Heart right ventricle (tissue), 16 donors: Measurements from ENCODE around the gene CYS1. TPM values are rescaled to one million over a fixed set of nuclear protein-coding genes. Genes with fewer than 3 reads are reported as not detected.
A peak's percentile ranks its signal among the peaks of the same experiment; 100 is the strongest.

Experiments
- ATAC-seq, 8 donors: fragments of 200-7000 bp; cut with Tn5 transposase; one replicate each; pipeline ENCODE4 v1.9.1; 2020; ENCODE audit warnings: mild to moderate bottlenecking in 8 of 8, moderate library complexity in 8 of 8, moderate number of reproducible peaks in 1 of 8
- DNase-seq, 2 donors: peaks; one replicate each; pipeline ENCODE4 v3.0.0-alpha.2; 2020
- H3K27ac ChIP-seq, 10 donors: fragments of 200-600 bp; sonication (generic) in 2 of 10; one replicate each; pipeline versions ENCODE4 v1.5.0 to v1.8.0; 2020 to 2022; ENCODE audit warnings: mild to moderate bottlenecking in 3 of 10
- H3K27me3 ChIP-seq, 7 donors: fragments of 200-600 bp; one replicate each; pipeline ENCODE4 v1.8.0; 2021 to 2022; ENCODE audit warnings: mild to moderate bottlenecking in 2 of 7
- H3K36me3 ChIP-seq, 9 donors: fragments of 200-600 bp; sonication (generic) in 1 of 9; one replicate each; pipeline versions ENCODE4 v1.5.0 to v1.8.0; 2020 to 2022; ENCODE audit warnings: mild to moderate bottlenecking in 2 of 9
- H3K4me1 ChIP-seq, 9 donors: fragments of 200-600 bp; sonication (generic) in 1 of 9; one replicate each; pipeline versions ENCODE4 v1.5.0 to v1.8.0; 2020 to 2022; ENCODE audit warnings: mild to moderate bottlenecking in 4 of 9
- H3K4me3 ChIP-seq, 10 donors: fragments of 200-600 bp; sonication (generic) in 2 of 10; one replicate each; pipeline versions ENCODE4 v1.5.0 to v1.8.0; 2020 to 2022; ENCODE audit warnings: mild to moderate bottlenecking in 7 of 10, moderate library complexity in 2 of 10
- H3K9me3 ChIP-seq, 11 donors: fragments of 200-600 bp in 10 of 11; sonication (generic) in 2 of 11; one replicate each; pipeline versions ENCODE4 v1.5.0 to v1.8.0; 2013 to 2022; ENCODE audit warnings: mild to moderate bottlenecking in 2 of 11, control low read depth in 1 of 11, moderate library complexity in 1 of 11
- WGBS, 2 donors: extraction: QIAGEN DNeasy Blood & Tissue Kit; methylation state at CpG; one replicate each; pipeline ENCODE4 v1.1.7; 2013; ENCODE audit warnings: inconsistent platforms in 1 of 2; 5-methylcytosine and 5-hydroxymethylcytosine counted together
- intact Hi-C, 10 donors: fragments of 100-400 bp; cut with DNase I; formaldehyde crosslinking; loops; one replicate each; pipeline versions ENCODE4 v1.11.1 to v1.14.2; 2022
- polyA plus RNA-seq, 2 donors: library from polyadenylated mRNA; stranded (reverse); fragments of 200-250 nt; gene quantifications; one replicate each; pipeline ENCODE4 v1.2.3, GENCODE V29; 2013
- total RNA-seq, 10 donors: library from RNA; stranded (reverse); fragmentation: NEBNext Ultra II Directional in 3 of 10; extraction: Animal tissue kit (Norgen Biotek cat#: 25700) in 3 of 10; gene quantifications; one replicate each; pipeline versions ENCODE4 v1.2.1 to v1.2.4, GENCODE V29; 2021 to 2023
- TF ChIP-seq, protein P1 (sequence below), 9 donors: fragments of 200-600 bp; sonication (generic) in 2 of 9; IDR thresholded peaks; one replicate each; pipeline versions ENCODE4 v1.5.0 to v1.8.0; 2021 to 2022; ENCODE audit warnings: antibody characterized with exemption in 9 of 9, mild to moderate bottlenecking in 5 of 9, moderate library complexity in 1 of 9
- donor health status: Arrhythmogenic right ventricular cardiomyopathy.
- donor health status: ischemic (EF 13 %, LVEDD 7.1; RV severe dilation, severe dysfunction).
- donor health status: healthy with polysubstance abuse.
- donor health status: DM: no; HTN: yes; CAD: no.
- donor health status: DM: no; HTN: no; CAD: no.
- donor health status: ischemic (EF 25% LVEDD 6.9; RV normal size, moderate dysfunction).
- donor health status: ischemic (EF 25% LVEDD 5.7; RV mildly dilated, moderate dysfunction).
- donor health status: healthy.
- donor health status: DM: yes; HTN: yes; CAD: no.
- donor health status: Ischemic cardiomyopathy.
- donor health status: ischemic (EF 35%, LVEDD 5.7; RV mildly dilated, moderate dysfunction).
- donor health status: nonischemic (EF 11% LVEDD 7.7; RV severe dilation, severe dysfunction).
- donor health status: DM: yes; HTN: yes; CAD: no.
- donor health status: PGD.
- donor health status: ischemic (EF 29% LVEDD 5.4; RV normal size, mild dysfunction).
- donor health status: nonischemic (EF 23%, LVEDD 6.1; RV moderate dilation, normal function).

The CYS1 gene
- total and polyA plus RNA-seq, 12 donors: 0.38 to 7.2 (median 2.8) TPM

DNA sequence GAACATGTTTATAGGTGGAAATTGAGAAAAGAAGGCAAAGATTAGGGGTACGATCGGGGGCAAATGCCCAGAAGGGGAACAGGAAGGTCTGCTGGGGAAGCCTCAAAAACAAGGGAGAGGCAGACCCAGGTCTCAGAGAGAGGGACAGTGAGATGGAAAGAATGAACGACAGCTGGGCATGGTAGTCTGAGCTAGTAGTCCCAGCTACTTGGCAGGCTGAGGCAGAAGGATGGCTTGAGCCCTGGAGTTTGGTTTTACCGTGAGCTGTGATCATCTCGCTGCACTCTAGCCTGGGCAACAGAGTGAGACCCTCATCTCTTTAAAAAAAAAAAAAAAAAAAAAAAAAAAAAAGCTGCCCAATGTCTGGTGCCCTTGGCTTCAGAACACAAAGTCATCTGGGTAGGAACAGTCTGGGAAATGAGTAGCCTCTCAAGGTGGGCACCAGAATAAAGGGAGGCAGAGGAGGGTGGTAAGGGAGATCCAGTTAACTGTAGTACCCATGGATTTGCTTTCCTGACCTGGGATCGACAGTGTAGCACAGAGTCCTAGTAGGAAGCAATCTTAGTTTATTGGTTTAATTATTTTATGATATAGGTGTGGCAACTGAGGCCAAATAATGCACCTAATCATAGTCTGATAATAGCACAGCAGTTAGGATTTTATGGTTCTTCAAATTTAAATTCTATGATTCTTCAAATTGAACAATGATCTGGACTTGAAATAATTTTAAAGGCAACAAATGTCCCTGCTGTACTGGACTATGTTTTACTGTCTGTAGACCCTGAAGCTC, 45.8 kb upstream of the CYS1 start:
- no peaks in the 10 kb centered on the region for H3K9me3 ChIP-seq
- H3K27me3 ChIP-seq: peaks cover 11 to 27% (median 18%) of the 10 kb centered on the region in 7 donors
- no peak overlapping the region for H3K4me3 ChIP-seq
- ATAC-seq (no peak), DNase-seq (no peak)
- intact Hi-C loops: loop anchor here in 9 of 10 donors (1.0 to 10.0 kb wide), 11 partner anchors 176 to 541 kb away; partner anchors contain the start of gene HPCAL1 (in 2 of the 9)
- WGBS, 2 donors: 90% methylated on average over 6 of the region's 6 CpGs
- TF ChIP-seq, protein P1, sequence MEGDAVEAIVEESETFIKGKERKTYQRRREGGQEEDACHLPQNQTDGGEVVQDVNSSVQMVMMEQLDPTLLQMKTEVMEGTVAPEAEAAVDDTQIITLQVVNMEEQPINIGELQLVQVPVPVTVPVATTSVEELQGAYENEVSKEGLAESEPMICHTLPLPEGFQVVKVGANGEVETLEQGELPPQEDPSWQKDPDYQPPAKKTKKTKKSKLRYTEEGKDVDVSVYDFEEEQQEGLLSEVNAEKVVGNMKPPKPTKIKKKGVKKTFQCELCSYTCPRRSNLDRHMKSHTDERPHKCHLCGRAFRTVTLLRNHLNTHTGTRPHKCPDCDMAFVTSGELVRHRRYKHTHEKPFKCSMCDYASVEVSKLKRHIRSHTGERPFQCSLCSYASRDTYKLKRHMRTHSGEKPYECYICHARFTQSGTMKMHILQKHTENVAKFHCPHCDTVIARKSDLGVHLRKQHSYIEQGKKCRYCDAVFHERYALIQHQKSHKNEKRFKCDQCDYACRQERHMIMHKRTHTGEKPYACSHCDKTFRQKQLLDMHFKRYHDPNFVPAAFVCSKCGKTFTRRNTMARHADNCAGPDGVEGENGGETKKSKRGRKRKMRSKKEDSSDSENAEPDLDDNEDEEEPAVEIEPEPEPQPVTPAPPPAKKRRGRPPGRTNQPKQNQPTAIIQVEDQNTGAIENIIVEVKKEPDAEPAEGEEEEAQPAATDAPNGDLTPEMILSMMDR (IDR thresholded peaks at IDR 0.05): no peak
- peaks cover 10 to 58% (median 23%) of the 10 kb centered on the region in 9 donors for H3K4me1 ChIP-seq
- peaks cover 0 to 11% (median 0%) of the 10 kb centered on the region in 9 donors for H3K36me3 ChIP-seq
- peak overlapping the region in 1 of 10 donors; percentile 12 for H3K27ac ChIP-seq

DNA sequence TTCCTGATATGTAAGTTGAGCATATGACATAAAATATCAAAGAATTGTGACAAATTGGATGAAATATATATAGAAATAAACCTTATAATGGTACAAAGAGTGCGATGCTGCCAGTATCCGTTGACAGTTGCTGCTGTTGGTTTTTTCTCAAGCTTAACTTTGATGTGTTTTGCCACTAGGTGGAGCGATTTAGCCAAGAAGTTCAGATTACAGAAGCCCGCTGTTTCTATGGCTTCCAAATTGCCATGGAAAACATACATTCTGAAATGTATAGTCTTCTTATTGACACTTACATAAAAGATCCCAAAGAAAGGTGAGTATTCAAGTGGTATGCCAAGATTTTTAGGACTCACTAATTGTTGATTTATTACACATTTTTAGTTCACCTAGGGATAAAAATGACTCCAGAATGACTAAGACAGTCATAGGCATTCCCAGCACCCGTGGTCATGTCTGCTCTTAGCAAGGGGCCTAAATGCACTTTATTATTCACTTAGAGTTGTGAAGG, 44.4 kb upstream of the CYS1 start:
- ATAC-seq: no peak
- DNase-seq: peak in 1 of 2 donors; percentile 57
- H3K27me3 ChIP-seq: peaks cover 11 to 27% (median 18%) of the 10 kb centered on the region in 7 donors
- TF ChIP-seq, protein P1 (IDR thresholded peaks at IDR 0.05): peak; percentile 53 to 83 (median 72)
- H3K4me3 ChIP-seq: peak overlapping the region in 1 of 10 donors; percentile 71
- peaks cover 0 to 11% (median 0%) of the 10 kb centered on the region in 9 donors for H3K36me3 ChIP-seq
- peaks cover 14 to 68% (median 29%) of the 10 kb centered on the region in 9 donors for H3K4me1 ChIP-seq
- intact Hi-C loops: loop anchor here in 9 of 10 donors (1.0 to 10.0 kb wide), 13 partner anchors 178 to 543 kb away; partner anchors contain the start of gene HPCAL1 (in 2 of the 9)
- H3K9me3 ChIP-seq: no peaks in the 10 kb centered on the region
- H3K27ac ChIP-seq: peak overlapping the region in 1 of 10 donors; percentile 9
- 16 to 20% methylated on average over 5 of the region's 5 CpGs for WGBS, 2 donors

DNA sequence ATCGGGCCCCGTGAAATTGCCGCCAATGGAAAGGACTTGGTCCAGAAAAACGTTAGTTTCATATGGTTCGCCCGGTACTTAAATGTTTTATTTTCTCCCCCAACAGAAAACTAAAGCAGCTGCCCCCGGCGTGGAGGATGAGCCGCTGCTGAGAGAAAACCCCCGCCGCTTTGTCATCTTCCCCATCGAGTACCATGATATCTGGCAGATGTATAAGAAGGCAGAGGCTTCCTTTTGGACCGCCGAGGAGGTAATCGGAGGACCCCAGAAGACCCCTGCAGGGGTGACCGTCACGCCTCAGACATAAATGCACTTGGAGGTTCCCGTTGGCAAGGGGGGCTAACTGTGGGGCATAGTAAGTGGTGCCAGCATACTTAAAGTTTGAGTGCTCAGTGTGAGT, 43.1 kb upstream of the CYS1 start:
- TF ChIP-seq, protein P1 (IDR thresholded peaks at IDR 0.05): no peak
- Histone ChIP-seq H3K9me3 (no peaks in the 10 kb centered on the region), H3K27ac (peak overlapping the region in 1 of 10 donors; percentile 77), H3K36me3 (peaks cover 0 to 6% (median 0%) of the 10 kb centered on the region in 9 donors), H3K27me3 (peaks cover 11 to 27% (median 18%) of the 10 kb centered on the region in 7 donors), H3K4me3 (peak overlapping the region in 8 of 10 donors; percentile 39 to 77 (median 58)), H3K4me1 (peaks cover 14 to 70% (median 29%) of the 10 kb centered on the region in 9 donors)
- 4 to 6% methylated on average over 18 of the region's 18 CpGs for WGBS, 2 donors
- intact Hi-C loops: loop anchor here in 8 of 10 donors (2.0 to 10.0 kb wide), 7 partner anchors 182 to 544 kb away; partner anchors contain the start of gene HPCAL1 (in 1 of the 8)
- DNase-seq (no peak), ATAC-seq (no peak)
